Left renal pelvis (tissue), 4 donors: ENCODE measurements around the gene LIPA. TPM values are rescaled to one million over a fixed set of nuclear protein-coding genes. Genes with fewer than 3 reads are reported as not detected.
"Not testable (repeated sequence)": the region's sequence is repeated elsewhere in the genome, so short reads cannot be mapped to it uniquely, and the experiment has no call there.

ENCODE experiments used
- DNase-seq, 4 donors: peaks; one replicate each; pipeline ENCODE4 v3.0.0-alpha.2; 2013; ENCODE audit warnings: low read depth in 4 of 4, low spot score in 3 of 4
- polyA plus RNA-seq, 4 donors: library from polyadenylated mRNA; unstranded; fragments of 120-200 nt; gene quantifications; one replicate each; pipeline ENCODE4 v1.2.1, GENCODE V29; 2013; ENCODE audit not compliant: insufficient read length in 4 of 4

The LIPA gene
- polyA plus RNA-seq, 4 donors, result 36.3 to 67.7 (median 52.7) TPM

DNA sequence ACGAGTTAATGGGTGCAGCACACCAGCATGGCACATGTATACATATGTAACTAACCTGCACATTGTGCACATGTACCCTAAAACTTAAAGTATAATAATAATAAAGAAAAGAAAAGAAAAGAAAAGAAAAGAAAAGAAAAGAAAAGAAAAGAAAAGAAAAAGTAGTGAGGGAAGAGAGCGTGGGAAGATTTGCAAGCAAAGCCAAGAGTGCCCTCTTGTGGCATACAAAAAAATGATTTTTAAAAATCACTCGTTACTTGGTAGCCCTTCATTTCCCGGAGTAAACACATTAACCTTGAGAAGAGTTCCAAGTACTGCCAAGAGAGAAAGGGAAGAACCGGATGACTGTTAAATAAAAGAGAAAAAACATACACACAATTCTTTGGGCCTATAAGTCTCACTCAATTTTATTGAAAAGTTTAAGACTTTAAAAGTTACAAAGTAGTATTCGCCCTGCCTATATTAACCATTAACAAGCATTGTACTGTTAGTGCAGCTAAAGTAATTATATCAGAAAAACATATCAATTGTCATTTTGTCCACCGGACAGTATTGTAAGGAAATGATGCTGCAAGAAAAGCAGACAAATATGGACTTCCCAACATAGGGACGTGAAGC, 38.3 kb downstream of the LIPA start:
- DNase-seq, result no peak

DNA sequence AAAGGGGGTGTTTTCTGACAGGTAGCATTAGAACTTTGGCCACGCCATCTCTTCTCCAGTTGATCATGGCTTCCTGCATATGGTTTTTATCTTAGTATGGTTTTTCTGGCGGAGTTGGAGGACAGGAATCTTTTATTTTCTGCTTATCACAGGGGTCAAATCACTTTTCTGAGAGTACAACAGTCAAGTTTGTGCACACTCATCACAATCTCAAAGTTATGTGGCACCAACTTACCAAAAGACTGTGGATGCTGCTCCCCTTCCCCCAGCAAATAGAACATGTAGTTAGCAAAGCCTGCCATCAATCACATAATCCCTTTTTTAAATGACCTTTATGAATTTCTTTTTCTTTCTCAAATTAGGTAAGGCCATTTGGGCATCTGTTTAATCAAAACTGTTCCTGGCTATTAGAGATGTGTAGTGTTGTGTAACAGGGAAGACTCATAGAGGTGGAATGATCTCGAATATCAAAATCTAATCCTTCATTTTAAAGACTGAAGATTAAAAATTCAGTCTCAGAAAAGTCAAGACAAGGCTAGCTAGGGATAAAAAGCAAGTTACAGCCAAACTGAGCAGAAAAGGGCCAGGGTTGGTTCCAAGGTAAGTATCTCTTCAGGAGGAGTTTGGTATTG, 40.7 kb downstream of the LIPA start:
- no peak for DNase-seq

DNA sequence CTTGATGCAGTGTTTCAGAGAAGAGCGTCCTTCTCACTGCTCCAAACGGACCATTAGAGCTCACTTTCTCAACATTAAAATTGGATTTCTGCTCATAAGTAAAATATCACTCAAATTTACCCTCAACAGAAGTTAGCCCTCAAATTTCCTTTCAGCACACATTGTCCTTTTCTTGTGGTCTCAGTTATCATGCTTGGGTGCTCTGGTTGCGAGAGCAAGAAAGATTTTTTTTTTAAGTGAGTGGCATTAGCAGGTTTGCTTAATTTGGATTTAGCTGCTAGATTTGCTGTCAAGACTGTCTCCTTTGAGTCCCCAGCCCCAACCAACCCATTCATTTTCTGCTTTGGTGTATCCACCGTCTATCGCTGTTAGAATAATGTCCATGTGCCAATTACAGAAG, 41.9 kb downstream of the LIPA start:
- no peak for DNase-seq

DNA sequence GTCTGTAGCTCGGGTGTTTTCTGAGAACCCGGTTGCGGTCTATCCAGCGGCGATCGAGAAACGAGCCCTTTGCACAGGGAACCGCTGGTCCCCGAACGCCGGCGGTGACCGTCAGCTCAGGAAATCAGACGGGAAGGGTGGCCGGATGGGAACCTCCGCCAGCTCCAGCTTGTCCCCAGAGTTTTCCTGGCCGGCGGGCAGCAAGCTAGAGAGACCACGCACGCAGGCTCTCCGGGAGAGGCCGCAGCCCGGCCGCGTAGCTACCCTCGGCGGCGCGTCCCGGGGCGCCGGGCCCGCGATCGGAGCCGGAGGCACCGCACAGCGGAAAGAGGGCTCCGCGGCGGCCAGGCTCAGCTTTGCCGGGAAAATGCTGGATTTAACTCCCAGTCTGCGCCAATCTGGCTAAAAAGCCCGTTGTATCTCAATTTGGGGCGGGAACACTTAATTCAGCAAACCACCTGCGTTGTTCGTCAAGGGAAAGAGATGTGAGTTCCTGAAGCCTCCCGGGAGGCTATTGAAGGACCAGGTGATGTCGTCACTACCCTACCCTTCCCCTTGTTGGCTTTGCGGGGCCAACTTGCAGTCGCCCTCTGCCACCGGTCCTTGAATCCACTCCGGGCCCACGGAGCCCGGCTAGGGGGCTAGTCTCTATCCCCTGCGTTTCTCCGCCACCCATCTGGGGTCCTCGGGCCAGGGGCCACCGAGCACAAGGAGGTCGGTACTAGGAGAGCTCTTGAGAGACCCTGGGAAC, 43.6 kb downstream of the LIPA start:
- peak in 1 of 4 donors; percentile 12 for DNase-seq

DNA sequence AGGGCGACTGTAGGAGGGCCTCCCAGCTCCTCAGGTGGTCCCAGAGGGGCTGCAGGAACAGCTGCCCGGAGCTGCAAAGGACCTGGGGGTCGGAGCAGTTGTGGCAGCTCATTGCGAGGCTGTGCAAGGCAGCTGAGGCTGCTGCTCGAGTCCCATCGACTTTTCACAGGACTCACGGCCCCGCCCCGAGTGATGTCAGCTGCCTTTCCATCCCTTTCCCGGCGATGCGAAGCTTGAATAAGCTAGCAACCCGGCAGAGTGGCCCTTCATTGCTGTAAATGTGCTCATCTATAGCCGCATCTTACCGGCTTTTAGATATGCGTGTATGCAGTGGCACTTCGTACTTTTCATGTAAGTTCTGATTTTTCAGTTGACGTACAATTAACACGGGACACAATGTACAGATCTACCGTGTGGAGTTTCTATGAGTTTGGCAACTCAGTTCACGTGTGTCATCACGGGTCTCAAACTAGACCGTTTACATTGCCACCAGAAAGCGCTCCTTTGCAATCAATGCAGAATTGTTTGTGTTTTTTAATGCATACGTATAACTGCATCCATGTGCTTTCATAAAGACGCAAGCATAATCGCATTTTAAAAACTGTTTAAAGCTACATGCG, 44.3 kb downstream of the LIPA start, which contains the start of gene CH25H:
CH25H (minus strand) TSS at position 137 of the 620 bp plus-strand sequence; CDS start at position 112, 25 bp downstream.
- peak in 2 of 4 donors; percentile 53 to 58 for DNase-seq

DNA sequence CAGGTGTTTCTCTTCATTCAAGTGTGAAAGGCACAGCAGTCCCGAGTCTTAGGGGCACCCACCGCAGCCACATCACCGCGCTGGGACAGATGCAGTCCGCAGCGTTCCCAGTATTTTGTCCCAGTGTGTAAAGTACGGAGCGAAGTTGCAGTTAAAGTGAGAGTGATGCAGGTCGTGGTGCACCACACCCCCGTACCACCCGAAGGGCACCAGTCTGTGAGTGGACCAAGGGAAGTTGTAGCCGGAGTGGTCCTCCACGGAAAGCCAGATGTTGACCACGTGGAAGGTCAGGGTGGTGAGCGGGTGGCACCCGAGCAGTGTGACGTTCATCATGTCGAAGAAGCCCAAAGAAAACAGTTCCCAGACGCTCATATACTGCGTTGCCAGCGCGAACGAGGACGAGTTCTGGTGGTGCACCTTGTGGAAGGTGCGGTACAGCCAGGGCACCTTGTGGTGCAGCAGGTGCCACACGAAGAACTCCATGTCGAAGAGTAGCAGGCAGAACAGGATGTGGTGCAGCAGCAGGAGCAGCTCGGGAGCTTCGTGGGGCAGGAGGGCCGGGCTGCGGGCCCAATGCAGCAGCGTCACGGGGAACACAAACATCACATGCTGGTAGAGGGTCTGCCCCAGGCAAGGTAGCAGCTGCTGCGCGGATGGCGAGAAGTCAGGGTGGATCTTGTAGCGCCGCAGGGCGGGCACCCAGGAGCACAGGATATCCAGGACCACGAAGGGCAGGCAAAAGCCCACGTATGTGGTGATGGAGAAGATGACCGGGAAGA, 45.0 kb downstream of the LIPA start:
- DNase-seq, result peak in 1 of 4 donors; percentile 33

DNA sequence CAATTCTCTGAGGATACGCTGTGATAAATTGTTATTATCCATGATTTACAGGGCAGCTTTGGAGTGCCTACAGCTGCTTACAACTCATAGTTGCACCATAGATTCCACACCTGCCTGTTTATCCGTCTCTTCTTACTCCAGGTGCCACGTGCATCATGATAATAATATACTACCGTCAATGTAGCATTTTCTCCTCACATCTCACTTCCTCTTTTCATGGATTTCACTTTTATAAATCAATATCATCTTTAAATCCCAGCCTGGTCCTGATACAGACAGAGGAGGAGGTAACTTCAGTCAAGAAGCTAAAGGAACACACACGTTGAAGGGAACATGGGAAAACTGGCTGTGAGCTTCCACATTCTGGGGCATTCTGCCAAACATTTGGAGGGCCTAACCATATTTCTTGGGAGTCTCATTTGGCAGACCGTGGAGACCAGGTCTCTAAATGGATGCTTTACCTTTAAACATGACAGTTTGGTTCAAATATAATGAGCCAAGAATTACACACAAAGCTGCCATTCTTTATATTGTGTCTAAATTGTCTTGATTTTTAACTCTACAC, 46.9 kb downstream of the LIPA start:
- no peak for DNase-seq

DNA sequence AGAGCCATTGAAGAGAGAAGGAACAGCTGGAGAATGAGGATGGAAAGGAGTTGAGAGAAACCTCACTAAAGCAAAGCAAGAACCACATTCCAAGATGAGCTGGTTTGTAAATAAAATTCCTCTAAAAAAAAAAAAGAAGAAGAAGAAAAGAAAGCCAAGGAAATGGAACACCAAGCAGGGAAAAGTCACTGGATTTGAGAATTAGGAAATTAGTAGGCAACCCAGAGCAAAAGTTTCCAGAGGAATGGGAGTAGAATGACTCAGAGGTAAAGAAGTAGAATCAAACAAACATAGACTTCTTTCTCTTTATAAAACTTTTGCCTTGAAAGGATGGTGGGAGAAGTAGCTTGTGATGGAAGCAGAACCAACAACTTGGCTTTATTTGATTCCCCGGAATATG, 48.3 kb downstream of the LIPA start:
- DNase-seq, result no peak

DNA sequence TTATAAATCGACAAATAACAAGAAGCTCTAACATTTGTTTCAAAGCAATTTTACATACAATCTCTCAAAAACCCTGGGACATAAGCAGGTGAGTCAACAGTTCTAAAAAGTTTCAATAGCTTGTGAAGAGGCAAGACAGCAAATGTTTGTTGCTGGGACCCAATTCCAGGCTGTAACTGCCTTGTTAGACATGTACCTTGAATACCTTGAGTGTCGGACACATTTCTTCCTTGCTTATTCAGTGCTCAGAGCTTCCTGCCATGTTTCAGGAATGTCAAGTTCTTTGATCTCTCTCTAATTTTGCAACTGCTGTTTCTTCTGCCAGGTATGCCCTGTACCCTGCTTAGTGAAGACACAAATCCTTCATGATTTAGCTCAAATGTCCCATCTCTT, 49.5 kb downstream of the LIPA start:
- no peak for DNase-seq

DNA sequence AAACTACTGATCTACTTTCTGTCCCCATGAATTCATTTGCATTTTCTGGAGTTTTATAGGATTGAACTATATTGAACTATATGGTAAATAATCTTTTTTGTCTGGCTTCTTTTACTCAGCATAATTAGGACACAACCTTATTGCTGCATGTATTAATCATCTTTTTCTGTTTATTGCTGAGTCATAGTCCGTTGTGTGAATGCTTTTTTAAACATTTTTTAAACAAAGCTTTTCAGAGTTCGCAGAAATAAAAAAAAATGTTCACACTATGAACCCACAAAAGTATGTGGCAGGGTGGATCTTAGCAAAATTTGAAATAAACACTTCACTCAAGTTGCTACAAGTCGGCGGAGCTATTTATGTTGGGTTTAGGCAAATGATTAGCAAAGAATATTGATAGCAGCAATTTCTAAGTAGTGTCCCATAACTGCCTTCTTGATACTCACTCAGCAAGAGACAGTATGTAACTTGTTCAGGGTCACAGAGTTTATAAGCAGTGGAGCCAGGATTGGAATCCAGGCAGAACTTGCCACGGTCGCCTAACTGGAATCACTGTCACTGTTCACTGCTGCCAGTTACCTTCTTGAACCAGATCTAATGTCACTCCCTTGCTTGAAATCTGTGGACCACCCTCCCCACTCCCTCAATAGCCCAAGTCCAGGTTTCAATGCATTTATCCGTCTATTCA, 50.1 kb downstream of the LIPA start:
- no peak for DNase-seq

DNA sequence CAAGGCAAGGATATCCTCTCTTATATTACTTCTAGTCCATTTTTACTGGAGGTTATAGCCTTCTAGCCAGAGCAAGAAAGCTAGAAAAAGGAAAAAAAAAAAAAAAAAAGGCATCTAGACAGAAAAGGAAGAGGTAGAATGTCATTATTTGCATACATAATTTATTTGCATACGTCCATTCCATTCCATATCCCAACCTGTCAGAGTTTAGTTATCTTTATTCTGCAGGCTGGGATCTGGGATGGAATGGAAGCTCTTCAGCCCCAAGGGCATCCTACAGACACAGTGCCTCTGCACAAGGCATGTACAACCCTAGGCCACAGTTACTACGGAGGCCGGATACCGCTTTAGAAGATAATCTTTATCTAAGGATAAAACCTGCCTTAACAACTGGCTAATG, 54.1 kb downstream of the LIPA start:
- no peak for DNase-seq

DNA sequence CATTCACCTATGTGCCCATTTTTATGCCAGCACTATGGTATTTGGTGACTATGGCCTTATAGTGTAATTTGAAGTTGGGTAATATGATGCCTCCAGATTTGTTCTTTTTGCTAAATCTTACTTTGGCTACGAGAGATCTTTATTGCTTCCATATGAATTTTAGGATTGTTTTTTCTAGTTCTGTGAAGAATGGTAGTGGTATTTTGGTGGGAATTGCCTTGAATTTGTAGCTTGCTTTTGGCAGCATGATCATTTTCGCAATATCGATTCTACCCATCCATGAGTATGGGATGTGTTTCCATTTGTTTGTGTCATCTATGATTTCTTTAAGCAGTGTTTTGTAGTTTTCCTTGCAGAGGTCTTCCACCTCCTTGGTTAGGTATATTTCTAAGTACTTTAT, 60.3 kb downstream of the LIPA start:
- DNase-seq, result not testable (repeated sequence)

DNA sequence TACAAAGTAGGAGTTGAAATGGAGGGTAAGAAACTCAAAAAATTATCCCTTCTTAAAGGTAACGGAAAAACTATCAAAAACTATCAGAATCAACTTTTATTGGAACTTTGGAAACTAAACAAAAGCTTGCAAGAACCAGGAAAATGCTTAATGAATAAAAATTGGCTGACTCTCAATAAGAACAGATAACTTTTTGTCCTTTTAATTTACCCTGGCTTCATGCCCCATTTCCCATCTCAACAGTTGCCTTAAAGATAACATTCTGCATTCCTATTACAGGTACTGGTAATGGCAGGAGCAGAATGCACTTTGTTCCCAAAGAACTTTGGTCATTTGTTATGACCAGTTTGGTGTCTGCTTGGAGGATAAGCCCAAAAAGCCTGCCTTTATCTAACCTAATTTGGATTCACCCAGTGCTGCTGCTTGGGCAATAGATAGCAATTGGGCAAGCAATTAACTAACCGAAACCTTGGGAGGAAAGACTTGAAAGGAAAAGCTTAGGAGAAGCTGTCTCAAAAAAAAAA, 62.3 kb downstream of the LIPA start:
- no peak for DNase-seq

DNA sequence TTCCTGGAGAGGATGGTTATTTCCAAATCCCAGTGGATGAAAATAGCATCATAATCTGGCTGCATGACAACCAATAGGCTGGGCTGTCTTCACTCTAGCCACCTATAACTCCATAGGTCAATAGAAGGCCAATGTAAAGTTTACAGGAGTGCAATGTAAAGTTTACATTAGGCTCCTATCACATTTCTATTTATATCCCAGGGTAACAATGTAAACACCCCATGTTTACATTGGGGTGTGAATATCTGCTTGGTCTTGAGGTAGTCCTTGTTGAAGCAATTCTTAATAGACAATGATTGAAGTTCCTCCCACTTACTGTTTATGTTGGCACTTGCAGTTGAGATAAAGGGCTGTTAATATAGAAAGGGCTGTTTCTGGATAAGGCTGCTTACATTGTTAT, 65.9 kb downstream of the LIPA start:
- no peak for DNase-seq

DNA sequence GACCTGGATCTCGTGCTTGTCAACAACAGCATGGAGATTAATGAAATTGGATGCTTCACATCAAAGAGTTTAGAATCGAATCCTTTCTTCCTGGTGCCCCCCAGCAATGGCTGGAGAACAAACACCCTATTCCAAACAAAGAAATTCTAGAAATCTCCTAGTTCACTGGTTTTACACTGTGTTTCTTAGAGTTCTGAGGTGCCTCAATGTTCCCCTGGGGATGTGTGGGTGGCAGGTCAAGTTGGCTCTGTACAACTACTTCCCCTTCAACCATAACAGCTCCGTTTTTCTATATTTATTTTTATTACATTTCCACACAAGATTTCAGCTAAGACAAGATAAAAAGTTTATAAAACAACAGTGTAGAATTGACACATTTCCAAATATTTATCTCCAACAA, 66.9 kb downstream of the LIPA start:
- no peak for DNase-seq

DNA sequence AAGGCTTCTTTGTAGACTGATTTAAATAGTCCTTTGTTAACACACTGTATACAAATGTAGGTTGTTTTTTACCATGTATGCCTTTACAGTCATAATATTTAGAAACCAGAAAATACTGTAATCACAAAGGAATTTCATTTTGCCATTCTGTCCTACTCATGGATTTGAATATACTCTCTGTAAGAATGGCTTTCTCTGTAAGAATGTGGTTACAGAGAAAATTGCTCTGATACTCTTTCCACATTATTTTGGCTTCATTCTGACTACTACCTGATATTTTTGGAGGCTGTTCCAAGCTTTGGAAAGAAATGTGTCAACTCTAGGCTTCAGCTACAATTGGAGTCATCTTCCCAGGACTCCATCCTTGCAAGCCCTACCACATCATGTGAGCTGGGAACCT, 68.0 kb downstream of the LIPA start:
- no peak for DNase-seq

DNA sequence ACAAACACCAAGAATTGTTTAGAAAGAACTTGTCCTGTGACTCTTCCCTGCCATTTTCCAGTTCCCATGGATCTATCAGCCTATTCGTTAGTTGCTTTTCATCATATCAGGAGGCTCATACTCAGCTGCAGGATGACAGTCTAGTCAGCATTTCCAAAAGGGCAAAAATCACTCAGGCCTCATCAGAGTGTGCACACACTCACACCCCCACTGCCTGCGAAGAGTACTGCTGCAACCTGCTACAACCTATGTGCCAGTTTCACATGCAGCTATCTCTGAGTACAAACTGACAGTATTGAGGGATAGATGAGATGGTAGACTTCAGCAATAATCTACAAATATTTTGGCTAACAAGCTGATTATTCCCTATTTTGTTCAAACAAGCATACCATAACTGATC, 68.7 kb downstream of the LIPA start:
- DNase-seq, result no peak

DNA sequence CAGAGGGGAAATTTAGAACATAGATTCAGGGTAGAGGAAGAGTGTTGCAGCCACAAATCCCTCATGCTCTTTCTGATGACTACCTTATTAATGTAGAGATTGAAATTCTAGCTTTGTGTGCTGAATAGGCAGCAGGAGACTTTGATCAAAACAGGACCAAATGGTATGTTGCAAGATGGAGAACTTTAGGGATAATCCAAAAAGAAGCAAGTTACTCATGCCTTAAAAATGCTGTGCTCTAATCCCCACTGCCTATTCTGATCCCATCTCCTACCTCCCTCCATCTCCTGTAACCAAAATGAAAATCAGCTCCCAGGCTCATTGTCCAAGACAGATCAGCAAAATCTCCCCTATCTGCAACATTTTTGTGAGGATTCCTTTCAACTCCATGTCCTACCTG, 75.8 kb downstream of the LIPA start:
- no peak for DNase-seq

DNA sequence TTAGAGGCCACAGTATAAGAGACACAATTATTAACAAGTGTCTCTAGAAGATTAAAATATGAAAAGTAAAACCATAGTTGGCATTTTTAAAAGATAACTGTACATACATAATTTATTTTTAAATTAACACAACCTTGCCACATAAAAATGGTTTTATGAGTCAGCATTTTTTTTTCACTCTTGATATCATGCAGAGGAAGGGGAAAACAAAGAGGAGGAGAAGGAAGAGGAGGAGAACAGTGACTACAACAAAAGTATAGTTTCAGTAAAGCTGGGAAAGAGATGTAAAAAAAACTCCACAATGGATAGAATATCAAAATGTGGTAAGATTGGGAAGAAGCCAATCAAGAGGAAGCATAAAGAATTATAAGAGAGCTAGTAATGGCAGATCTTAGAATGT, 78.5 kb downstream of the LIPA start:
- no peak for DNase-seq

DNA sequence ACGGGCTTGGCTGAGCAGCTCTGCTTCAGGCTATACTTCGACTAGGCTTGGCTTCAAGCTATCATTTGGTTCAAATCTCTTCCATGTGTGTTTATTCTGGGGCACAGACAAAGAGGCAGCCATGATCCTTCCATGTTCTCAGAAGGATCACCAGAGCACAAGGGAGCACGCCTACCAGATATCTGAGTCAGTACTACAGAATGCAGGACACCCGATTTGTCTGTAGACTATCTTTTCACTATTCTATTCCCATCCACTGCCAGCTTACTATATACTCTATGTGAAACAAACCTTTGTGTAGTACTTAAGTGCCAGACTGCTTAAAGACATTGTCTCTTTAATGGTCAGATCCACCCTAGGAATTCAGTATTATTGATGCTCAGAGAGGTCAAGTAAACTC, 79.6 kb downstream of the LIPA start:
- no peak for DNase-seq
